Calu3 (cell line): ENCODE results near the gene CXorf65. TPM values are rescaled to one million over a fixed set of nuclear protein-coding genes. Genes with fewer than 3 reads are reported as not detected.
A peak's percentile ranks its signal among the peaks of the same experiment; 100 is the strongest.

Experiments used
- BruUV-seq: library from RNA; stranded (reverse); fragments of 400-500 nt; replicated peaks from 2 replicates; lab custom pipeline; 2021; lab: Mats Ljungman, UMichigan
- CTCF ChIA-PET: fragments of 300-600 bp; sonication (Branson Sonifier 250); formaldehyde crosslinking; loops from one replicate; lab custom pipeline; 2022; ENCODE audit warnings: antibody characterized with exemption; lab: Charles Lee
- DNase-seq: peaks from one replicate; pipeline ENCODE4 v3.0.0; 2022
- H3K27ac Mint-ChIP-seq: one replicate; pipeline ENCODE4 v1.8.0; 2022; ENCODE audit warnings: mixed read lengths; ENCODE audit not compliant: unreplicated experiment
- H3K27me3 Mint-ChIP-seq: one replicate; pipeline ENCODE4 v1.8.0; 2022; ENCODE audit warnings: mixed read lengths; ENCODE audit not compliant: unreplicated experiment
- H3K36me3 Mint-ChIP-seq: one replicate; pipeline ENCODE4 v1.8.0; 2022; ENCODE audit warnings: mild to moderate bottlenecking, moderate library complexity, mixed read lengths; ENCODE audit not compliant: insufficient read depth, unreplicated experiment
- H3K4me1 Mint-ChIP-seq: one replicate; pipeline ENCODE4 v1.8.0; 2022; ENCODE audit warnings: mild to moderate bottlenecking, low read depth, mixed read lengths; ENCODE audit not compliant: unreplicated experiment
- H3K4me3 Mint-ChIP-seq: one replicate; pipeline ENCODE4 v1.8.0; 2022; ENCODE audit warnings: mild to moderate bottlenecking, low read depth, moderate library complexity, mixed read lengths; ENCODE audit not compliant: unreplicated experiment
- H3K9me3 Mint-ChIP-seq: one replicate; pipeline ENCODE4 v1.8.0; 2022; ENCODE audit warnings: low read depth, mixed read lengths; ENCODE audit not compliant: unreplicated experiment
- intact Hi-C: fragments of 100-400 bp; cut with micrococcal nuclease; formaldehyde crosslinking; loops from one replicate; pipeline ENCODE4 v1.10.0; 2022; ENCODE audit not compliant: unreplicated experiment
- total RNA-seq: library from RNA; stranded (reverse); gene quantifications from 2 replicates; pipeline ENCODE4 v1.2.3, GENCODE V29; 2022
- TF ChIP-seq, protein P1 (sequence below): fragments of 200-600 bp; IDR thresholded peaks from one replicate; pipeline ENCODE4 v1.8.0; 2022; ENCODE audit warnings: antibody characterized with exemption; ENCODE audit not compliant: unreplicated experiment

Gene CXorf65
- total RNA-seq, 1 experiment from 2014 or later, result not detected

GRCh38 chrX:71148278-71148663, 41.7 kb upstream of the CXorf65 start:
- BruUV-seq, result no TSS peak

DNA sequence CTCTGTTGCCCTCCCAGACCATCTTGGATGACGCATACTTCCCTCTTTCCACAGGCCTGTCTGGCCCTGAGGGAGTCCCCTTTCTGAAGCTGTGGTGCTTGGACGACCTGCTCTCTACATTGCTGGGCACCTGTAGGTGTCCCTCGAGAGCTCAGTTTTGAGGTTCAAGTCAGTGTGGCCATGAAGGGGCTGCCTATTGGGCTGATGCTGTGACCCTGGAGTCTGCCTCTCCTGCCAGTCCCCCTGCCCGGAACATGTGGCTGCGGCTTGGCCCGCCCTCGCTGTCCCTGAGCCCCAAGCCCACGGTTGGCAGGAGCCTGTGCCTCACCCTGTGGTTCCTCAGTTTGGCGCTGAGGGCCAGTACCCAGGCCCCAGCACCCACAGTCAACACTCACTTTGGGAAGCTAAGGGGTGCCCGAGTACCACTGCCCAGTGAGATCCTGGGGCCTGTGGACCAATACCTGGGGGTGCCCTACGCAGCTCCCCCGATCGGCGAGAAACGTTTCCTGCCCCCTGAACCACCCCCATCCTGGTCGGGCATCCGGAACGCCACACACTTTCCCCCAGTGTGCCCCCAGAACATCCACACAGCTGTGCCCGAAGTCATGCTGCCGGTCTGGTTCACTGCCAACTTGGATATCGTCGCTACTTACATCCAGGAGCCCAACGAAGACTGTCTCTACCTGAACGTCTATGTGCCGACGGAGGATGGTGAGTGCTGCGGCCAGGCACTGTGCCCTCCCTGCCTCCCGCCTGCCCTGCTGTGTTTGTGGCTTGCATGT, 41.1 kb upstream of the CXorf65 start:
- Mint-ChIP-seq H3K36me3 (peaks cover 11% of the 10 kb centered on the region), H3K4me3 (no peak overlapping the region), H3K27me3 (peaks cover 16% of the 10 kb centered on the region), H3K27ac (no peak overlapping the region), H3K4me1 (no peaks in the 10 kb centered on the region), H3K9me3 (no peaks in the 10 kb centered on the region)
- intact Hi-C loops, result no loop called here
- no TSS peak for BruUV-seq
- TF ChIP-seq, protein P1, sequence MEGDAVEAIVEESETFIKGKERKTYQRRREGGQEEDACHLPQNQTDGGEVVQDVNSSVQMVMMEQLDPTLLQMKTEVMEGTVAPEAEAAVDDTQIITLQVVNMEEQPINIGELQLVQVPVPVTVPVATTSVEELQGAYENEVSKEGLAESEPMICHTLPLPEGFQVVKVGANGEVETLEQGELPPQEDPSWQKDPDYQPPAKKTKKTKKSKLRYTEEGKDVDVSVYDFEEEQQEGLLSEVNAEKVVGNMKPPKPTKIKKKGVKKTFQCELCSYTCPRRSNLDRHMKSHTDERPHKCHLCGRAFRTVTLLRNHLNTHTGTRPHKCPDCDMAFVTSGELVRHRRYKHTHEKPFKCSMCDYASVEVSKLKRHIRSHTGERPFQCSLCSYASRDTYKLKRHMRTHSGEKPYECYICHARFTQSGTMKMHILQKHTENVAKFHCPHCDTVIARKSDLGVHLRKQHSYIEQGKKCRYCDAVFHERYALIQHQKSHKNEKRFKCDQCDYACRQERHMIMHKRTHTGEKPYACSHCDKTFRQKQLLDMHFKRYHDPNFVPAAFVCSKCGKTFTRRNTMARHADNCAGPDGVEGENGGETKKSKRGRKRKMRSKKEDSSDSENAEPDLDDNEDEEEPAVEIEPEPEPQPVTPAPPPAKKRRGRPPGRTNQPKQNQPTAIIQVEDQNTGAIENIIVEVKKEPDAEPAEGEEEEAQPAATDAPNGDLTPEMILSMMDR, result no peak
- CTCF ChIA-PET, result no interaction called here
- DNase-seq, result no peak

More at GRCh38 chrX:71148278-71148663, 41.7 kb upstream of the CXorf65 start:
- Mint-ChIP-seq H3K9me3 (no peaks in the 10 kb centered on the region), H3K27me3 (peaks cover 22% of the 10 kb centered on the region), H3K27ac (no peak overlapping the region), H3K4me1 (no peaks in the 10 kb centered on the region), H3K4me3 (no peak overlapping the region), H3K36me3 (peaks cover 11% of the 10 kb centered on the region)
- TF ChIP-seq, protein P1, result no peak
- DNase-seq, result no peak
- CTCF ChIA-PET, result no interaction called here
- intact Hi-C loops, result no loop called here

DNA sequence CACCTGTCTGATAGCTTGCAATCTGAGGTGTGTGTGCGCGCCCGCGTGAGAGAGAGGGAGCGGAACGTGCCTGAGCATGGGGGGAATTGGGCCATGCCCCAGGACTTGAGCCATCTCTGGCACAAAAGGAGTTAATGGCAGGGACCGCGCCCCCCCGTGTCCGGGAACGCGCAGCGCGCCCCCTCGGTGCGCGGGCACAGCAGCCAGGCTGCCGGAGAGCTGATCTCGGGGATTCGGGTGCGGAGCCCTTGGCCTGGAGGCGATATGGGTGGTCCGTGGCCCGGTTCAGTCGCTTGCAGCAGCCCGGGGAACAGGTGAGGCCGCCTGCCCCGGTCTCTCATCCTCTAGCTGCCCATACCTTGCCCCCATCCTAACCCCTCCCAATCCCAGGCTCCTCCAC, 38.1 kb upstream of the CXorf65 start, which contains the start of gene NLGN3:
NLGN3 (plus strand) TSS at position 191 of the 400 bp plus-strand sequence. CDS start 2,909 bp downstream, outside the sequence.
- H3K4me1 Mint-ChIP-seq, result no peaks in the 10 kb centered on the region
- BruUV-seq, result no TSS peak
- CTCF ChIA-PET, result no interaction called here
- intact Hi-C loops, result no loop called here
- DNase-seq, result no peak
- H3K27me3 Mint-ChIP-seq, result no peaks in the 10 kb centered on the region
- H3K4me3 Mint-ChIP-seq, result peak within 1 kb of the TSS; percentile 48
- no peaks in the 10 kb centered on the region for H3K9me3 Mint-ChIP-seq
- H3K27ac Mint-ChIP-seq, result no peak within 1 kb of the TSS
- TF ChIP-seq, protein P1, result no peak
- H3K36me3 Mint-ChIP-seq, result peaks cover 15% of the 10 kb centered on the region

- H3K27ac Mint-ChIP-seq, result no peak overlapping the region
- CTCF ChIA-PET, result no interaction called here
- no peaks in the 10 kb centered on the region for H3K4me1 Mint-ChIP-seq
- TF ChIP-seq, protein P1, result no peak
- intact Hi-C loops, result no loop called here
- H3K27me3 Mint-ChIP-seq, result no peaks in the 10 kb centered on the region
- no peaks in the 10 kb centered on the region for H3K9me3 Mint-ChIP-seq
- no peak for DNase-seq
- peaks cover 25% of the 10 kb centered on the region for H3K36me3 Mint-ChIP-seq
- H3K4me3 Mint-ChIP-seq, result no peak overlapping the region
- BruUV-seq, result no TSS peak
Observed at GRCh38 chrX:71143508-71143907, 37.0 kb upstream of the CXorf65 start.
